NCI-H2081 treated with DMSO at 0.1 percent for 48 hours (cell line): ENCODE data around the gene ZNF592.

Experiments used
- DNase-seq: peaks from one replicate; lab custom pipeline; 2025; lab: John Stamatoyannopoulos, UW

ZNF592 gene

GRCh38 chr15:84807228-84807627, 58.8 kb downstream of the ZNF592 start:
- no peak for DNase-seq

- no peak for DNase-seq
Measured at GRCh38 chr15:84810073-84810840, 61.9 kb downstream of the ZNF592 start.

GRCh38 chr15:84811151-84811550, 62.8 kb downstream of the ZNF592 start:
- DNase-seq, result no peak

GRCh38 chr15:84811828-84812227, 63.4 kb downstream of the ZNF592 start:
- DNase-seq, result no peak

GRCh38 chr15:84812842-84813241, 64.5 kb downstream of the ZNF592 start:
- no peak for DNase-seq

- no peak for DNase-seq
Measured at GRCh38 chr15:84813435-84813834, 65.0 kb downstream of the ZNF592 start.

GRCh38 chr15:84813931-84814330, 65.5 kb downstream of the ZNF592 start:
- no peak for DNase-seq

GRCh38 chr15:84814916-84815315, 66.5 kb downstream of the ZNF592 start:
- DNase-seq, result no peak

- no peak for DNase-seq
Measured at GRCh38 chr15:84816694-84817465, 68.5 kb downstream of the ZNF592 start, which contains the start of gene ALPK3. TSS of gene ALPK3 (plus strand) at chr15:84817356. CDS start at chr15:84817453, 97 bp downstream.

- no peak for DNase-seq
Measured at GRCh38 chr15:84817466-84818081, 69.2 kb downstream of the ZNF592 start.

GRCh38 chr15:84818261-84819131, 70.1 kb downstream of the ZNF592 start:
- DNase-seq, result no peak

GRCh38 chr15:84819291-84819768, 70.9 kb downstream of the ZNF592 start:
- DNase-seq, result no peak

GRCh38 chr15:84819791-84820190, 71.4 kb downstream of the ZNF592 start:
- DNase-seq, result no peak

GRCh38 chr15:84821501-84822021, 73.2 kb downstream of the ZNF592 start:
- no peak for DNase-seq

- no peak for DNase-seq
Measured at GRCh38 chr15:84822653-84823281, 74.4 kb downstream of the ZNF592 start.

GRCh38 chr15:84823282-84823878, 75.0 kb downstream of the ZNF592 start:
- DNase-seq, result no peak

- DNase-seq, result no peak
Measured at GRCh38 chr15:84824260-84825007, 76.0 kb downstream of the ZNF592 start.

GRCh38 chr15:84826369-84826823, 78.0 kb downstream of the ZNF592 start:
- DNase-seq, result no peak

GRCh38 chr15:84827246-84827645, 78.9 kb downstream of the ZNF592 start:
- DNase-seq, result no peak
